GM21717 (cell line): ENCODE data around the gene SPAG4.

Experiments used
- ATAC-seq: cut with Tn5 transposase; IDR thresholded peaks from one replicate; pipeline ENCODE4 v1.9.1; 2021; ENCODE audit warnings: mild to moderate bottlenecking, moderate library complexity; ENCODE audit not compliant: unreplicated experiment

SPAG4 gene, protein sequence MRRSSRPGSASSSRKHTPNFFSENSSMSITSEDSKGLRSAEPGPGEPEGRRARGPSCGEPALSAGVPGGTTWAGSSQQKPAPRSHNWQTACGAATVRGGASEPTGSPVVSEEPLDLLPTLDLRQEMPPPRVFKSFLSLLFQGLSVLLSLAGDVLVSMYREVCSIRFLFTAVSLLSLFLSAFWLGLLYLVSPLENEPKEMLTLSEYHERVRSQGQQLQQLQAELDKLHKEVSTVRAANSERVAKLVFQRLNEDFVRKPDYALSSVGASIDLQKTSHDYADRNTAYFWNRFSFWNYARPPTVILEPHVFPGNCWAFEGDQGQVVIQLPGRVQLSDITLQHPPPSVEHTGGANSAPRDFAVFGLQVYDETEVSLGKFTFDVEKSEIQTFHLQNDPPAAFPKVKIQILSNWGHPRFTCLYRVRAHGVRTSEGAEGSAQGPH

DNA sequence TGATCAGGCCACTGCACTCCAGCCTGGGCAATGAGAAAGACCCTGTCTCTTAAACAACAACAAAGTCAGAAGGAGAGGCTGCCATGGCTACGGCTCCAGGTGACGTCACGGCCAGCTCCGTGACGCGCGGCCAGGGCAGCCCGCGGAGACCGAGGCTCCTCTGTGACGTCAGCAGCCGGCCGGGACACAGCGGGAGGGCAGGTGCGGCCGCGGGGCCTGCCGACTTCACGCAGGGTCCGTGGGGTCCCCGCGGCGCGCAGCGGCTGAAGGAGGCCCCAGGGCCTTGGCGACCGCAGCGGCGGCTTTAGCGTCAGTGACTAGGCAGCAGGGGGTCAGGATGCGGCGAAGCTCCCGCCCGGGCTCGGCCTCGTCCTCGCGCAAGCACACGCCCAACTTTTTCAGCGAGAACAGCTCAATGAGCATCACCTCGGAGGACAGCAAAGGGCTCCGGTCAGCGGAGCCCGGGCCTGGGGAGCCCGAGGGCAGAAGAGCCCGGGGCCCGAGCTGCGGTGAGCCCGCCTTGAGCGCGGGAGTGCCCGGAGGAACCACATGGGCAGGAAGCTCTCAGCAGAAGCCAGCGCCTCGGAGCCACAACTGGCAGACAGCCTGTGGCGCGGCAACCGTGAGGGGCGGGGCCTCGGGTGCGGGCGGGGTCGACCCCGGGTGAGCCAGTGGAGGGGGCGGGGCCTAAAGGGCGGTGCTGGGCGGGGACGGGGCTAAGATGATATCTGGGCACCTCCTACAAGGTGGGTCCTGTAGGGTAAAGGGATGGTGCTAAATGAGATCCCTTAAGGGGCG lies at the start of gene SPAG4:
SPAG4 (plus strand) TSS at position 163 of the 798 bp plus-strand sequence; CDS start at position 338, 175 bp downstream.
- ATAC-seq, result peak; percentile 72

DNA sequence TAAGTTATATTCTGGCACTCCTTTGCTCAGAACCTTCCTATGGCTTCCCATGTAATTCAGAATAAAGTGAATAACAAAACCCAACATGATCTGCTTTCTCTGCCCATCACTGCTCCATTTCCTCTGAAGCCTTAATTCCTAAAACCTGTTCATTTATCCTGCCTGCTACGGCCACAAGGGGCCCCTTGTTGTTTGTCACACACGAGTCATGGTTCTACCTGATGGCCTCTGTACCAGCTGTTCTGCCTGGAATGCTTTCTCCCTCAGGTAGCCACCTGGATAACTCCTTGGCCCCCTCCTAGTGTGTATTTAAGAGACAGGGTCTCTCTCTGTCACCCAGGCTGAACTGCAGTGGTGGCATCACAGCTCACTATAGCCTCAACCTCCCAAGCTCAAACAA lies 47.0 kb upstream of the SPAG4 start:
- ATAC-seq, result no peak

DNA sequence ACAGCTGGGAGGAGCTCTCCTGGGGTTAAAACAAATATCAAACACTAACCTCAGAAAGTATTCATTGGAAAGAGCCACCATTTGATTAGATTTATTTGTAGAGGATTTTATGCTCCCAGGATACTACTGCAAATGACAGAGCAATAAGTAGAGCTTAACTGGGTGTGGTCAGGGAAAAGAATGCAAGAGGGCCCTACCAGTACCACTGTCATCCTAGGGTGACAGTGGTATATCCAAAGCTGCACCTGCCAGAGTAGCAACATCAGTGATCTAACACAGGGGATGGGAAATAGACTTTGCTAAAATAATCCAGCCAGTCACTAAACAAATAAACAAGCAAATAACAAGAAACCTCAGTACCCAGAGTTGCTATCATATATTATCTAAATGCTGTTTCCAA lies 44.1 kb upstream of the SPAG4 start:
- ATAC-seq, result no peak

DNA sequence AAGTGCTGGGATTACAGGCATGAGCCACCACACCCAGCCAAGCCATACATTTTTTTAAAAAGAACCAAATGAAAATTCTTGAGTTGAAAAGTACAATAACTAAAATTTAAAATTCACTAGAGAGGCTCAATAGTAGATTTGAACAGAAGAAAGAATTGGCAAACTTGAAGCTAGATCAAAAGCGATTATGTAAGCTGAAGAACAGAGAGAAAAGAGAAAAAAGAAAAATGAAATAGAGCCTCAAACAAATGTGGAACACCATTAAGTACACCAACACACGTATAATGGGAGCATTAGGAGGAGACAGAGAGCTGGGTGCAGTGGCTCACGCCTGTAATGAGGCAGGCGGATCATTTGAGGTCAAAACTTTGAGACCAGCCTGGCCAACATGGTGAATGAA lies 42.8 kb upstream of the SPAG4 start:
- no peak for ATAC-seq

DNA sequence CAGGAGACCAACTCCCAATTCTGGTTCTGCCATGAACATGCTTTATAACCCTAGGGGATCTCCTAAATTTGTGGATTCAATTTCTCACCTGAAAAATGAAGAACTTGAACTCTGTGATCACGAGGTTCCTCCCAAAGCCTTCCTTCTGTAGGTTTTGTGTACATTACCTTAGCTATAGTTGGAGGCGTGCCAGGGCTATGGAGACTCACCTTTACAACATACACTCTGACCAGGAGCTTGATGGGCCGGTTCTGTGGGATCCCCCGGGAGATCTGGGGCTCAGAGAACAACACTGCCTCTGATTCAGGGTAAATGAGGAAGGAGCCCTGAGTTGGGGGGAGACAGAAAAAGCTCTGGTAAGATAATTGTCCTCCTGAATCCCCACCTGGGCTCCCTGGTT lies 39.7 kb upstream of the SPAG4 start:
- ATAC-seq, result no peak

DNA sequence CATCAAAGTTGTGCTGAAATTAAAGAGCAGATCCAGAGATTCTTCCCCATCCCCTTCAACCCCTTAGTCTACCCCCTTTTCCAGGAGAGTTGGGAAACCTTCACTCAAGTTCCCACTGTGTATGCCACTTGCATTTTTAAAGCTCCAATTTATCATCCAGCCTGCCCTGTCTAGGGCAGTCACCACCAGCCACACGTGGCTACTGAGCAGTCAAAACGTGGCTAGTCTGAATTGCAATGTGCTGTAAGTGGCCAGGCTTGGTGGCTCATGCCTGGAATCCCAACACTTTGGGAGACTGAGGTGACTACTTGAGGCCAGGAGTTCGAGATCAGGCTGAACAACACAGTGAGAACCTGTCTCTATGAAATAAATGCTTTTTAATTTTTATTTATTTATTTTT lies 38.8 kb upstream of the SPAG4 start:
- no peak for ATAC-seq

DNA sequence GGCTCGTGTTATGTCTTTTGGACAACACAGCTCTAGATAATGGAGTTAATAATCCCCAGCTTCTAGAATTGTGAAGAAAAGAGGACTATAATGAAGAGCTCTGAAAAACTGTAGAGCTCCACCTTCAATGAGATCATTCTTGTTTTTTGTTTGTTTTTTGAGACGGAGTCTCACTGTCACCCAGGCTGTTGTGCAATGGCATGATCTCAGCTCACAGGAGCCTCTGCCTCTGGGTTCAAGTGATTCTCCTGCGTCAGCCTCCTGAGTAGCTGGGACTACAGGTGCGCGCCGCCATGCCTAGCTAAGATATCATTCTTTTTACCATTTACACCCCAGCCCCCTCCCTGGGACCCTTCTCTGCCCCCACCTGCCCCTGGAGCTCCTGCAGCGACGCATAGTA lies 37.2 kb upstream of the SPAG4 start:
- no peak for ATAC-seq

DNA sequence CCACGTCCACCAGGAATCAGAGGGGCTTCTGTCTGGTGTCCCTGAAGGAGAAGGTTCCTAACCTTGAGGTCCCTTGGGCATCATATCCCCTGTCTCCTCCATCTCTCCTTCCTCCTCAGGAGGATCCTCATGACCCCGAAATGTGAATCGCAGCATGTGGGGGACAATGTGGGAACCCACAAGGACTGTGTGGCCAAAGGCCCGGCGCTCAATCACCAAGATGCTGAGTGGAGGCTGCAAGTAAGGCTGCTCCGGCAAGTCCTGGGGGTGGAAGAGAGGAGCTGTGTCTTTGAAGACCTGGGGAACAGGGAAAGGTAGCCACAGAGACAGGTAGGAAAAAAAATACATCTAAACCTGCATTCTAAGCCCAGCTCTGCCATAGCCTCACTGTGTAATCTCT lies 36.4 kb upstream of the SPAG4 start:
- ATAC-seq, result no peak

DNA sequence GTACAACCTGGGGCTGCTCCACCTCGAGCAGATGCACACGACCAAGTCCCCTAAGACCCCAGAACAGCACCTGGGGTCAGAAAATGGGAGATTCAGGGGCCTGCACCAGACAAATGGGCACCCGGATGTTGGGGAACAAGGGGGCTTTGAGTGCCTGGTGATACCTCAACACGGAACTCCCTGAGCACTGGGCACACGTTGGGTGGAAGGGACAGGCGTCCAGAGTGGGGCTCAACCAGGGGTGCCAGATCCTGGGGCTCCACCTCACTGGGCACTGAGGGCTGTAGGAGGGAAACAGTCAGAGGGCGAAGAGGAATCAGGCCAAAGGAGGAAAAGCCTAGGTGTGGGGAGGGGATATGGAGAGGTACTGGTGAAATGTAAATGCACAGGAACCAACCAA lies 33.5 kb upstream of the SPAG4 start:
- no peak for ATAC-seq

DNA sequence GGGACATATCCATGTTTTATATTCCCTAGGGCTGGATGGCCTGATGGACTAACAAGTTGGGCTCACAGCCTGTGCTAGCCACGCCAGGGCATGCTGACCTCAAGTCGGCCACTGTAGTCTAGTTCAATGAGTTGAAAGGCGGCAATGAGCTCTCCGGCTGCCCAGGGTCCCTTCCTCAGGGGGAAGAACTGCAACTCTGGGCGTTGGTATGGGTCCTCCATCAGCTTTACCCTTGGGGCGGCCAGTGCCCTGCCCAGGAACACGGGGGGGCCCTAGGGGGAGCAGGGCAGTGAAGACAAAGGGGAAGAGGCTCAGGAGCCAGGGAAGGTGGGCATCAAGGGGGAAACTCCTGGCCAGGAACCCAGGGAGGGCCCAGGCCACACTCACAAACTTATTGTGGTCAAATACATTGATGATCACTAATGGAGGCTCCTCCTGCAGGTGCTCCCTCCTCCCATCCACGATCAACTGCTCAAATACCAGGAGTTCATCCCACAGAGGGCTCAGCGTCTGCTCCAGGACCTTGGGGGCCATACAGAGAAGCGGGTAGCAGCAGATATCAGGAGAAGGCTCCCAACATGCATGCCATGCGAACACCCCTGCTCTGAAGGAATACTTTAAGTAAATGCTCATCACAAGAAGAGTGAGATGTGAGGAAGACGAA lies 32.8 kb upstream of the SPAG4 start:
- ATAC-seq, result no peak

DNA sequence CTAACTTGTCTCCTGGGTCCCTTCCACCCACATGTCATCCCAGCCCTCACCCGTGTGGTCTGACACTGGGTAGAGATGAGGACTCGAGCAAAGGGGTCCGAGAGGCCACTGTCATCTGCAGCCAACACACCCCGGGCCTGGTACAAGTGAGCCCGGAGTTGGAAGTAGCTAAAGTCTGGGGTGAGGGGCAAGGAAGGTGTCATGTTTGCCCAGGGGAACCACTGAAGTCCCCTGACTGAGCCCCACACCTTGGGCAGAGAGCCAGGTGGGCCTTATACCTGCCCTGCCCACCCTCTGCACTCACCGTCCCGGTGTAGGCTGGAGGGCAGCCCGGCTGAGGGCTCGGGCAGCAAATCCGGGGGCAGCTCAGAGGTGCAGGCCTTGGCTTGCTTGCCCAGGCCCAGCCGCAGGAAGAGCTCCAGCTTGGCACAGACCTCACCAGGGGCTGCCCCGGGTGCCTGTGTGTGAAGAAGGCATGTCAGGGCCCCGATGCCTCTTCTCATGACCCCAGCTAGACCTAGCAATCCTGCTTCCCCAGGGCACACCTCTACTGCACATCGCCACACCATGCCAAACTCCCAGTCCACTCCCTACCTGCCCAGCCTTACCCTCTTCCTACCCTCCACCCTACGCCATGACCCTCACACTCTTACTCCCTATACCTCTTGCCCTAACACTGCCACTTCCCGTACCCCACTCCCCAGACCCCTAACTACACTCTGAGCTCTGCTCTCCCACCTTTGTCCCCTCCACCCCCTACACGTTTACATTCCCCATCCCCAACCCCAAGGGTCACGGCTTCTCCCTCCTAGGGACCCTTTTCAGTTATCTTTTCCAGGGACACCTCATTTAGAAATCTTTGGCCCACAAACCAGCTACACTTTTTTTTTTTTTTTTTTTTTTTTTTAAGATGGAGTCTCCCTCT lies 31.7 kb upstream of the SPAG4 start:
- ATAC-seq, result no peak

DNA sequence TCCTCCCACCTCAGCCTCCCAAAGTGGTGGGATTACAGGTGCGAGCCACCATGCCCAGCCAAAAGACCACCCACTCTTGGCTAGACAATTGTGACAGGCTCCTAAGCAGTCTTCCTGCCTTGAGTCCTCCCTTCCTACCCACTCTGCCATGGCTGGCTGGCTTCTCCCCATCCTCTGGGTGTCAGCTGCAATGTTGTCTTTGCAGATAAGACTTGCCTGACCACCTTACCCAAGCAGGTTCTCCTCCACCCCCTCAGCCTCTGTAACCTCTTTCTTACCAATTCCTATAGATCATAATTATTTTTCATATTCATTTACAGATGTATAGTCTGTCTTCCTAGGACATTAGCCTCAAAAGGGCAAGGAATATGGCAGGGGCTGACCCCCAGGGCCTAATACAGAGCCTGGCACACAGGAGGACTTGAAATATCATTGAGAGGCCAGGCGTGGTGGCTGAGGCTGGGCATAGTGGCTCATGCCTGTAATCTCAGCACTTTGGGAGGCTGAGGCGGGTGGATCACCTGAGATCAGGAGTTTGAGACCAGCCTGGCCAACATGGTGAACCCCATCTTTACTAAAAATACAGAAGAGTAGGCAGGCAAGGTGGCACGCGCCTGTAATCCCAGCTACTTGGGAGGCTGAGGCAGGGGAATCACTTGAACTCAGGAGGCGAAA lies 28.7 kb upstream of the SPAG4 start:
- ATAC-seq, result no peak

DNA sequence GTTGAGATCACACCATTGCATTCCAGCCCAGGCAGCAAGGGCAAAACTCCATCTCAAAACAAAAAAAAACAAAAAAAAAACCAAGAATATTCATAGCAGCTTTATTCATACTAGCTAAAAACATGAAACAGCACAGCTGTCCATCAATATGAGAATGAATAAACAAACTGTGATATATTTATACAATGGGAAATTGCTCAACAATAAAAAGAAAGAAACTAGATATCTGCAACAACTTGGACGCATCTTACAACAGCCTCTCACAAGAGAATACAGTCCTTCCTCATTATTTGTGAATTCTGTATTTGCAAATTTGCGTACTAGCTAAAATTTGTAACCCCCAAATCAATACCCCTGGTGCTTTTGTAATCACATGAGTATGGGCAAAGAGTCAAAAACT lies 28.2 kb upstream of the SPAG4 start:
- no peak for ATAC-seq

DNA sequence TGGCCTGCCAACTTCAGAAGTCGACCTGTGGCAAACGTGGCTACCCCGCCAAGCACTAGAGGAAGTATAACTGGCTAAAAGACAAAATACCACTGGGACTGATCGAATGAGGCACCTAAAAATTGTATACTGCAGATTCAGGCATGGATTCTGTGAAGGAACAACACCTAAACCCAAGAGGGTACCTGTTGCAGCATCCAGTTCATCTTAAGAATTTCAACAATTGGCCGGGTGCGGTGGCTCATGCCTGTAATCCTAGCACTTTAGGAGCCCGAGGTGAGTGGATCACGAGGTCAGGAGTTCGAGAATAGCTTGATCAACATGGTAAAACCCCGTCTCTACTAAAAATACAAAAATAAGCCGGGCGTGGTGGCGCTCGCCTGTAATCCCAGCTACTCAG lies 27.2 kb upstream of the SPAG4 start:
- ATAC-seq, result no peak

DNA sequence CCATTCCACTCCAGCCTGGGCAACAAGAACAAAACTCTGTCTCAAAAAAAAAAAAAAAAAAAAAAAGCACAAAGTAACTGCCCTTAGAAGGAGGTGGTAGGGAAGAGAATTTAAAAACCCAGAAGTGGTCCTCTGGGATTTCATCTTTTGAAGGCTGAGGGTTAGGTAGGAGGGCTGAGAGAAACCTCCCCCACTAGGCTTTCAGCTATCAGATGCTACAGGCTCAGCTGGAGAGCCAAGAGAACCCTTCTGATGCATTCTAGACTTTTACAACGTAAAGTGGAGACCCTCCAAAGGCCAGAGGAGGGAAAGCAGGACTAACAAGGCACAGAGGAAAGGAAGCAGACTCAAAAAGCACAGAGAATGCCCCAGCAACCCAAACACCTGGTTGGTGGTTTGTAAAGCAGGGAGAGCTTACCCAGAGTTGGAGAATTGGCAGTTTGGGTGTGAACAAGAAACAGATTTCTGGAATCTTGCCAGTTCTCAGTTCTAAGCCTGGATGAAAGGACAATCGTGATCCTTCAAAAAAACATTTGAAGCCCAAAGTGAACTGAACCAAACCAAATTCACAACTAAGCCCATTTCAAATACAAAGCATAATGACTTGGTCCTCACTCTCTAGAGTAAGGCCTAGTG lies 23.2 kb upstream of the SPAG4 start:
- ATAC-seq, result no peak

DNA sequence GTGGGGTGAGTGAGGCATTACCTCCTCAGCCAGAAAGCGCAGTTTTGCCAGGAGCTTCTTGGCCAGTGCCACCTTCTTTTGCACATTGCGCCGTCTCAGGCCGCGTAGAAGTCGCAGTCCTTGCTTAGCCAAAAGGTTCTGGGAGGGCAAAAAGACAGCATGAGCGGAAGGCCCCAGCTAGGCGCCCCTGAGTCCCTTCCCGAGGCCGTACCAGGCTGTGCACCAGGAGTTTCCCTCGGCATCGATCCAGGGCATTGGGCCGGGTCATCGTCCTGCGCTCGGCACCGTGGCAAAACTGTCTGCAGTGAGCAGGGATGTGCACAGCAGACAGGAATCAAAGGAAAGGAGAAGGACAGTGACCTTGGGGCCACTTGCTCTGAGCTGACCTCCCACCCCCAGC lies 20.2 kb upstream of the SPAG4 start:
- no peak for ATAC-seq

DNA sequence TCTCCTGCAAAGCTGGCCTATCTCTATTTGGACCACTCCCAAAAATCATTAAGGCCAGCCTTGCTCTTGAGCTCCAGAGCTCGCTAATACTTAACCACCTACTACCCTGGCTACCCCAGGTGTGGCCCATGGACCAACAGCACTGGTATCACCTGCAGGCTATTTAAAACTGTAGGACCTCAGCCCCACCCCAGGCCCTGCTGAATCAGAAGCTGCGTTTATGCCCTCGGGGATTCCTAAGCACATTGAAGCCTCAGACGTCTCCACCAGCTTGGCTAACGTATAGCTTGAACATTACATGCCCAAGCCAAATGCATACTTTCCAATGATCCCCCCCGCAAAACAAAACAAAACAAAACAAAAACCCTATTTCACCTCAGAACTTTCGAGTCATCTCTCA lies 19.7 kb upstream of the SPAG4 start:
- no peak for ATAC-seq

DNA sequence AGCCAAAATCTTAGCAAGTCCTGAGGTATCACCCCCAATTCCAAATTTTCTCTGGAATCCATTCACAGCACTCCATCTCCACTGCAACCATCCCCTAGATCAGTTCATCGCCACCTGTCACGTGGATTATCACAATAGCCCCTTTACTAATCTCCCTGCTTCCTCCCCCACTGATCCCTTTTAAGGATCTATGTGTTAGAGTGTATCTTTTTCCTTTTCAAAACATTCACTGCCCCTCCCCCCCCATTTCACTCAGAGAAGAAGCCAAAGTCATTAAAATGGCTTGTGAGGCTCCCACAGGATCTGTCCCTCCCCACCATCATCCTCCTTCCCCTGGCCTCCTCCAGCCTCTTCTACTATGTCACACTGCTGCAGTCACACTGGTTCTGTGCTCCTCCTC lies 18.4 kb upstream of the SPAG4 start:
- ATAC-seq, result no peak

DNA sequence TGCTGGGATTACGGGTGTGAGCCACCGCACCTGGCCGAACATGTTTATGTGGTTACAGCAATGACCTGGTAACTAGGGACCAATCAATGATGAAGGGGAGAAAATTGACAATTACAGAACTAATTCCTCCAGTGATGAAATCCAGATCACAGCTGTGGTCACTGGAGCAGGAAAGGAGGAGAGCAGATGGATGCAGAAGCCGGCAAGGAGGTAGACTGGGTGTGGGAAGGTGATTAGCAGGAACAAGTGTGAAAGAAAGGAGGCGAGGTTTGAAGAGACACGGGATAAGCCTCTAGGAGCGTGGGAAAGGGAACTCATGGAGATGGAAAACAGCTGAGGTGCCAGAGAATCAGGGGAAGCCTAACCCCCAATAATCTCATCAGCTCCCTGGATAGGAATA lies 17.2 kb upstream of the SPAG4 start:
- no peak for ATAC-seq
